Gastrocnemius medialis (tissue), 4 donors: ENCODE measurements around the gene DPP8. TPM values are rescaled to one million over a fixed set of nuclear protein-coding genes. Genes with fewer than 3 reads are reported as not detected.
"Not testable (repeated sequence)": the region's sequence is repeated elsewhere in the genome, so short reads cannot be mapped to it uniquely, and the experiment has no call there.

Source experiments
- ATAC-seq, 2 donors: fragments of 150-250 bp; one replicate each; pipeline ENCODE4 v1.9.1; 2016
- DNase-seq, 2 donors: peaks; one replicate each; pipeline ENCODE4 v3.0.0-alpha.2; 2019
- H3K27ac ChIP-seq, 4 donors: fragments of 200-600 bp; sonication (generic); 1 replicate in 1 of 4; 2 replicates in 3 of 4; pipeline ENCODE4 v1.5.1; 2016 to 2018; ENCODE audit warnings: mild to moderate bottlenecking in 2 of 4, moderate library complexity in 1 of 4
- H3K27me3 ChIP-seq, 3 donors: fragments of 200-600 bp; sonication (generic) in 2 of 3; 1 replicate in 1 of 3; 2 replicates in 2 of 3; pipeline versions ENCODE4 v1.5.1 to v1.6.0; 2016 to 2019; ENCODE audit warnings: mild to moderate bottlenecking in 1 of 3, moderate library complexity in 1 of 3
- H3K36me3 ChIP-seq, 2 donors: fragments of 200-600 bp; sonication (generic) in 1 of 2; one replicate each; pipeline ENCODE4 v1.5.1; 2017 to 2018
- H3K4me1 ChIP-seq, 2 donors: fragments of 200-600 bp; sonication (generic) in 1 of 2; one replicate each; pipeline ENCODE4 v1.5.1; 2016 to 2017; ENCODE audit warnings: mild to moderate bottlenecking in 2 of 2
- H3K4me3 ChIP-seq, 4 donors: fragments of 200-600 bp; sonication (generic) in 3 of 4; 1 replicate in 1 of 4; 2 replicates in 3 of 4; pipeline ENCODE4 v1.5.1; 2016 to 2019; ENCODE audit warnings: mild to moderate bottlenecking in 2 of 4
- H3K9me3 ChIP-seq, 3 donors: fragments of 200-600 bp; sonication (generic) in 2 of 3; 1 replicate in 1 of 3; 2 replicates in 2 of 3; pipeline ENCODE4 v1.5.1; 2016 to 2019
- CTCF ChIP-seq, 5 experiments: fragments of 450-650 bp in 3 of 5; fragments of 200-600 bp in 2 of 5; sonication (generic) in 2 of 5; IDR thresholded peaks in 4 of 5; conservative IDR thresholded peaks in 1 of 5; 1 replicate in 4 of 5; 2 replicates in 1 of 5; pipeline ENCODE4 v1.5.1; 2016 to 2019; ENCODE audit warnings: antibody characterized with exemption in 5 of 5, mild to moderate bottlenecking in 3 of 5, moderate library complexity in 3 of 5
- POLR2A ChIP-seq, 2 donors: fragments of 450-650 bp; IDR thresholded peaks; one replicate each; pipeline ENCODE4 v1.6.1; 2017; ENCODE audit warnings: antibody characterized with exemption in 2 of 2, mild to moderate bottlenecking in 2 of 2, moderate library complexity in 2 of 2
- in situ Hi-C, 4 donors: fragments of 200-750 bp; cut with MboI; loops; one replicate each; pipeline versions ENCODE4 v1.15.0 to v1.8.0; 2017; ENCODE audit warnings: low sequenced_read_pairs in 4 of 4
- intact Hi-C: fragments of 100-400 bp; cut with DNase I; formaldehyde crosslinking; loops from one replicate; pipeline ENCODE4 v1.15.1; 2023; ENCODE audit warnings: low total_unique reads
- total RNA-seq, 4 donors: library from RNA; depleted of rRNA; stranded (reverse); fragments of >200 nt; gene quantifications; one replicate each; pipeline versions ENCODE4 v1.1.0 to v1.2.3, GENCODE V29; 2016

DPP8 gene
- total RNA-seq, 4 donors from 2014 or later = 36.9 to 76.6 (median 48.0) TPM

- Histone ChIP-seq H3K27ac (no peak overlapping the region), H3K4me1 (no peaks in the 10 kb centered on the region), H3K4me3 (no peak overlapping the region), H3K27me3 (no peaks in the 10 kb centered on the region), H3K36me3 (peaks cover 0 to 69% of the 10 kb centered on the region in 2 donors), H3K9me3 (no peaks in the 10 kb centered on the region)
- intact Hi-C loops = no loop called here
- in situ Hi-C loops = no loop called here
- TF ChIP-seq CTCF (IDR thresholded peaks at IDR 0.05 in 4 of 5, conservative IDR thresholded peaks at IDR 0.05 in 1 of 5) (no peak), POLR2A (IDR thresholded peaks at IDR 0.05) (no peak)
- ATAC-seq (no peak), DNase-seq (no peak)
Measured at GRCh38 chr15:65468229-65468909, 49.1 kb downstream of the DPP8 start.

GRCh38 chr15:65466901-65467300 lies 50.6 kb downstream of the DPP8 start:
- Histone ChIP-seq H3K4me1 (no peaks in the 10 kb centered on the region), H3K36me3 (peaks cover 0 to 69% of the 10 kb centered on the region in 2 donors), H3K27ac (no peak overlapping the region), H3K4me3 (no peak overlapping the region), H3K27me3 (no peaks in the 10 kb centered on the region), H3K9me3 (no peaks in the 10 kb centered on the region)
- DNase-seq (no peak), ATAC-seq (no peak)
- intact Hi-C loops = no loop called here
- no peak for TF ChIP-seq CTCF (IDR thresholded peaks at IDR 0.05 in 4 of 5, conservative IDR thresholded peaks at IDR 0.05 in 1 of 5)
- no peak for TF ChIP-seq POLR2A (IDR thresholded peaks at IDR 0.05)
- in situ Hi-C loops = no loop called here

GRCh38 chr15:65463096-65463495 lies 54.4 kb downstream of the DPP8 start:
- H3K4me3 ChIP-seq, in situ Hi-C loops, H3K4me1 ChIP-seq, H3K27ac ChIP-seq, DNase-seq, H3K9me3 ChIP-seq, ATAC-seq, H3K27me3 ChIP-seq, intact Hi-C loops: not testable (repeated sequence)
- peaks cover 0 to 88% of the 10 kb centered on the region in 2 donors for H3K36me3 ChIP-seq

GRCh38 chr15:65460741-65461347 lies 56.6 kb downstream of the DPP8 start:
- no peak overlapping the region for H3K27ac ChIP-seq
- no peaks in the 10 kb centered on the region for H3K27me3 ChIP-seq
- no peaks in the 10 kb centered on the region for H3K9me3 ChIP-seq
- H3K4me1 ChIP-seq = no peaks in the 10 kb centered on the region
- peaks cover 0 to 86% of the 10 kb centered on the region in 2 donors for H3K36me3 ChIP-seq
- no peak for DNase-seq
- TF ChIP-seq CTCF (IDR thresholded peaks at IDR 0.05 in 4 of 5, conservative IDR thresholded peaks at IDR 0.05 in 1 of 5) (no peak), POLR2A (IDR thresholded peaks at IDR 0.05) (no peak)
- in situ Hi-C loops (no loop called here), intact Hi-C loops (no loop called here)
- H3K4me3 ChIP-seq = no peak overlapping the region
- ATAC-seq = no peak

GRCh38 chr15:65455256-65455655 lies 62.2 kb downstream of the DPP8 start:
- H3K4me3 ChIP-seq, H3K27ac ChIP-seq, H3K27me3 ChIP-seq, ATAC-seq, DNase-seq, intact Hi-C loops, in situ Hi-C loops, H3K9me3 ChIP-seq: not testable (repeated sequence)
- peaks cover 0 to 75% of the 10 kb centered on the region in 2 donors for H3K36me3 ChIP-seq
- H3K4me1 ChIP-seq = peaks cover 17 to 21% of the 10 kb centered on the region in 2 donors
